GM12891 (cell line): Measurements from ENCODE around the gene CAMK2G.

Source experiments
- POLR2A ChIP-seq: IDR thresholded peaks from 2 replicates; pipeline ENCODE4 v1.6.1; 2011; ENCODE audit warnings: low read depth, low read length, control low read depth
- TAF1 ChIP-seq: IDR thresholded peaks from 2 replicates; pipeline ENCODE4 v1.6.1; 2011; ENCODE audit warnings: low read depth, low read length, control low read depth

- no peak for TF ChIP-seq TAF1
- no peak for TF ChIP-seq POLR2A
Observed at GRCh38 chr10:73762915-73763314, 111.4 kb downstream of the CAMK2G start.
